ENCODE data around the gene CEP97. TPM values are rescaled to one million over a fixed set of nuclear protein-coding genes. Genes with fewer than 3 reads are reported as not detected.
"Not testable (repeated sequence)": the region's sequence is repeated elsewhere in the genome, so short reads cannot be mapped to it uniquely, and the experiment has no call there.

Gene CEP97
- total RNA-seq, 1 donor from 2014 or later: 10.8 TPM

- no peak overlapping the region for H3K4me3 Mint-ChIP-seq (ENCODE audit: unreplicated experiment)
- H3K27ac Mint-ChIP-seq (ENCODE audit: unreplicated experiment): no peak overlapping the region
- peaks cover 11% of the 10 kb centered on the region for H3K9me3 Mint-ChIP-seq (ENCODE audit: unreplicated experiment)
- no peaks in the 10 kb centered on the region for H3K4me1 Mint-ChIP-seq (ENCODE audit: unreplicated experiment)
- peaks cover 56% of the 10 kb centered on the region for H3K36me3 Mint-ChIP-seq (ENCODE audit: unreplicated experiment)
- DNase-seq (ENCODE audit: extremely low spot score, unreplicated experiment): no peak
- TF ChIP-seq CTCF (IDR thresholded peaks at IDR 0.05): no peak
- H3K27me3 Mint-ChIP-seq (ENCODE audit: unreplicated experiment): no peaks in the 10 kb centered on the region
Measured at GRCh38 chr3:101732240-101732641, 7.8 kb downstream of the CEP97 start.

- Mint-ChIP-seq H3K27ac (ENCODE audit: unreplicated experiment) (no peak overlapping the region), H3K4me1 (ENCODE audit: unreplicated experiment) (no peaks in the 10 kb centered on the region), H3K36me3 (ENCODE audit: unreplicated experiment) (peaks cover 62% of the 10 kb centered on the region), H3K27me3 (ENCODE audit: unreplicated experiment) (no peaks in the 10 kb centered on the region), H3K9me3 (ENCODE audit: unreplicated experiment) (peaks cover 28% of the 10 kb centered on the region), H3K4me3 (ENCODE audit: unreplicated experiment) (no peak overlapping the region)
- no peak for TF ChIP-seq CTCF (IDR thresholded peaks at IDR 0.05)
- DNase-seq (ENCODE audit: extremely low spot score, unreplicated experiment): no peak
Measured at GRCh38 chr3:101735833-101736232, 11.4 kb downstream of the CEP97 start.

- not testable (repeated sequence) for H3K27me3 Mint-ChIP-seq (ENCODE audit: unreplicated experiment); H3K4me1 Mint-ChIP-seq (ENCODE audit: unreplicated experiment); H3K27ac Mint-ChIP-seq (ENCODE audit: unreplicated experiment); DNase-seq (ENCODE audit: extremely low spot score, unreplicated experiment); H3K4me3 Mint-ChIP-seq (ENCODE audit: unreplicated experiment)
- Mint-ChIP-seq H3K36me3 (ENCODE audit: unreplicated experiment) (peaks cover 27% of the 10 kb centered on the region), H3K9me3 (ENCODE audit: unreplicated experiment) (peaks cover 20% of the 10 kb centered on the region)
Measured at GRCh38 chr3:101741914-101742313, 17.5 kb downstream of the CEP97 start.

GRCh38 chr3:101744811-101745210, 20.4 kb downstream of the CEP97 start:
- Mint-ChIP-seq H3K36me3 (ENCODE audit: unreplicated experiment) (peaks cover 15% of the 10 kb centered on the region), H3K27ac (ENCODE audit: unreplicated experiment) (no peak overlapping the region), H3K9me3 (ENCODE audit: unreplicated experiment) (no peaks in the 10 kb centered on the region), H3K4me3 (ENCODE audit: unreplicated experiment) (no peak overlapping the region), H3K27me3 (ENCODE audit: unreplicated experiment) (no peaks in the 10 kb centered on the region), H3K4me1 (ENCODE audit: unreplicated experiment) (no peaks in the 10 kb centered on the region)
- no peak for TF ChIP-seq CTCF (IDR thresholded peaks at IDR 0.05)
- no peak for DNase-seq (ENCODE audit: extremely low spot score, unreplicated experiment)

GRCh38 chr3:101745934-101746333, 21.5 kb downstream of the CEP97 start:
- H3K4me3 Mint-ChIP-seq (ENCODE audit: unreplicated experiment); H3K9me3 Mint-ChIP-seq (ENCODE audit: unreplicated experiment); DNase-seq (ENCODE audit: extremely low spot score, unreplicated experiment); H3K27me3 Mint-ChIP-seq (ENCODE audit: unreplicated experiment); H3K4me1 Mint-ChIP-seq (ENCODE audit: unreplicated experiment); H3K27ac Mint-ChIP-seq (ENCODE audit: unreplicated experiment): not testable (repeated sequence)
- peaks cover 18% of the 10 kb centered on the region for H3K36me3 Mint-ChIP-seq (ENCODE audit: unreplicated experiment)

- peaks cover 54% of the 10 kb centered on the region for H3K36me3 Mint-ChIP-seq (ENCODE audit: unreplicated experiment)
- not testable (repeated sequence) for DNase-seq (ENCODE audit: extremely low spot score, unreplicated experiment); H3K27me3 Mint-ChIP-seq (ENCODE audit: unreplicated experiment); H3K4me1 Mint-ChIP-seq (ENCODE audit: unreplicated experiment); H3K27ac Mint-ChIP-seq (ENCODE audit: unreplicated experiment); H3K9me3 Mint-ChIP-seq (ENCODE audit: unreplicated experiment); H3K4me3 Mint-ChIP-seq (ENCODE audit: unreplicated experiment)
Measured at GRCh38 chr3:101753386-101754113, 29.1 kb downstream of the CEP97 start.

Measured in osteocyte (in vitro differentiated cells).